WTC11 (cell line): Measurements from ENCODE around the gene UBXN6. TPM values are rescaled to one million over a fixed set of nuclear protein-coding genes. Genes with fewer than 3 reads are reported as not detected.

Experiments used
- ATAC-seq: fragments of 200-7000 bp; cut with Tn5 transposase; 2 replicates; pipeline ENCODE4 v1.10.0; 2021; ENCODE audit warnings: mild to moderate bottlenecking, moderate library complexity
- CTCF ChIA-PET: fragments of 300-600 bp; sonication (Branson Sonifier 250); formaldehyde crosslinking; loops from one replicate; lab custom pipeline; 2021; ENCODE audit warnings: antibody characterized with exemption; lab: Charles Lee
- POLR2A ChIA-PET: fragments of 350-600 bp; sonication (Branson Sonifier 250); formaldehyde crosslinking; loops from one replicate; lab custom pipeline; 2021; ENCODE audit warnings: antibody characterized with exemption; lab: Charles Lee
- DNase-seq: peaks from one replicate; pipeline ENCODE4 v3.0.0; 2021; ENCODE audit warnings: low spot score
- H3K27ac Mint-ChIP-seq: 2 replicates; pipeline ENCODE4 v1.8.0; 2021; ENCODE audit warnings: mixed read lengths
- H3K27me3 Mint-ChIP-seq: 2 replicates; pipeline ENCODE4 v1.8.0; 2021; ENCODE audit warnings: low read depth, mild to moderate bottlenecking, moderate library complexity, mixed read lengths
- H3K36me3 Mint-ChIP-seq: 2 replicates; pipeline ENCODE4 v1.8.0; 2021; ENCODE audit warnings: mixed read lengths
- H3K4me1 Mint-ChIP-seq: 2 replicates; pipeline ENCODE4 v1.8.0; 2022; ENCODE audit warnings: mixed read lengths
- H3K4me3 Mint-ChIP-seq: 2 replicates; pipeline ENCODE4 v1.8.0; 2021; ENCODE audit warnings: mild to moderate bottlenecking, moderate library complexity, mixed read lengths
- H3K9me3 Mint-ChIP-seq: 2 replicates; pipeline ENCODE4 v1.8.0; 2021; ENCODE audit warnings: mixed read lengths
- CBFB ChIP-seq: sonication (generic); formaldehyde crosslinking; IDR thresholded peaks from 2 replicates; pipeline ENCODE4 v1.8.1; 2022; ENCODE audit warnings: mild to moderate bottlenecking, low read depth, missing genetic modification reagents
- CREB1 ChIP-seq: sonication (generic); formaldehyde crosslinking; IDR thresholded peaks from 2 replicates; pipeline ENCODE4 v1.8.0; 2023; ENCODE audit warnings: mild to moderate bottlenecking, missing genetic modification reagents
- ELF4 ChIP-seq: sonication (generic); formaldehyde crosslinking; IDR thresholded peaks from 2 replicates; pipeline ENCODE4 v1.8.1; 2022; ENCODE audit warnings: low read depth, mild to moderate bottlenecking, moderate library complexity, missing genetic modification reagents
- EMX1 ChIP-seq: fragments of 250-450 bp; sonication (Bioruptor Pico); IDR thresholded peaks from 2 replicates; pipeline ENCODE4 v1.8.0; 2021; ENCODE audit warnings: mild to moderate bottlenecking
- ETV6 ChIP-seq: sonication (generic); formaldehyde crosslinking; IDR thresholded peaks from 2 replicates; pipeline ENCODE4 v1.8.1; 2022; ENCODE audit warnings: mild to moderate bottlenecking, missing genetic modification reagents
- HMGA2 ChIP-seq: fragments of 250-450 bp; sonication (Bioruptor Pico); IDR thresholded peaks from 2 replicates; pipeline ENCODE4 v1.4.0; 2021; ENCODE audit warnings: mild to moderate bottlenecking, moderate library complexity
- JAZF1 ChIP-seq: fragments of 250-450 bp; sonication (Bioruptor Pico); IDR thresholded peaks from 2 replicates; pipeline ENCODE4 v1.9.0; 2021; ENCODE audit warnings: moderate library complexity, mild to moderate bottlenecking, inconsistent platforms
- NFE2L1 ChIP-seq: sonication (generic); formaldehyde crosslinking; IDR thresholded peaks from 2 replicates; pipeline ENCODE4 v1.8.1; 2023; ENCODE audit warnings: missing genetic modification reagents
- OVOL2 ChIP-seq: fragments of 250-450 bp; sonication (Bioruptor Pico); IDR thresholded peaks from 2 replicates; pipeline ENCODE4 v1.9.0; 2021; ENCODE audit warnings: mild to moderate bottlenecking, borderline replicate concordance
- PRRX2 ChIP-seq: fragments of 250-450 bp; sonication (Bioruptor Pico); IDR thresholded peaks from 2 replicates; pipeline ENCODE4 v1.8.0; 2021; ENCODE audit warnings: mild to moderate bottlenecking
- RELA ChIP-seq: sonication (generic); formaldehyde crosslinking; IDR thresholded peaks from 2 replicates; pipeline ENCODE4 v1.8.1; 2022; ENCODE audit warnings: missing genetic modification reagents, mild to moderate bottlenecking, borderline replicate concordance
- ZNF138 ChIP-seq: sonication (generic); formaldehyde crosslinking; conservative IDR thresholded peaks from 2 replicates; pipeline ENCODE4 v1.8.1; 2022; ENCODE audit warnings: mild to moderate bottlenecking, moderate library complexity, missing genetic modification reagents
- ZNF232 ChIP-seq: sonication (generic); formaldehyde crosslinking; IDR thresholded peaks from 2 replicates; pipeline ENCODE4 v1.8.0; 2022; ENCODE audit warnings: mild to moderate bottlenecking, missing genetic modification reagents
- ZNF423 ChIP-seq: fragments of 250-450 bp; sonication (Bioruptor Pico); IDR thresholded peaks from 2 replicates; pipeline ENCODE4 v2.1.2; 2022; ENCODE audit warnings: mild to moderate bottlenecking, moderate library complexity
- total RNA-seq: library from RNA; stranded (reverse); gene quantifications from 3 replicates; pipeline ENCODE4 v1.2.3, GENCODE V29; 2021
- TF ChIP-seq, protein P1 (sequence below): sonication (generic); formaldehyde crosslinking; IDR thresholded peaks from 2 replicates; pipeline ENCODE4 v1.8.1; 2022; ENCODE audit warnings: mild to moderate bottlenecking, missing genetic modification reagents, moderate library complexity, borderline replicate concordance
- TF ChIP-seq, protein P2 (sequence below): sonication (generic); formaldehyde crosslinking; IDR thresholded peaks from 2 replicates; pipeline ENCODE4 v1.8.1; 2023; ENCODE audit warnings: mild to moderate bottlenecking, missing genetic modification reagents
- TF ChIP-seq, protein P3 (sequence below): sonication (generic); formaldehyde crosslinking; IDR thresholded peaks from 2 replicates; pipeline ENCODE4 v1.8.1; 2023; ENCODE audit warnings: mild to moderate bottlenecking, missing genetic modification reagents, moderate library complexity
- TF ChIP-seq, protein P4 (sequence below): sonication (generic); formaldehyde crosslinking; IDR thresholded peaks from 2 replicates; pipeline ENCODE4 v1.8.1; 2023; ENCODE audit warnings: mild to moderate bottlenecking, missing genetic modification reagents, moderate library complexity
- TF ChIP-seq, protein P5 (sequence below): sonication (generic); formaldehyde crosslinking; IDR thresholded peaks from 2 replicates; pipeline ENCODE4 v1.8.0; 2022; ENCODE audit warnings: mild to moderate bottlenecking, missing genetic modification reagents
- TF ChIP-seq, protein P6 (sequence below): fragments of 250-450 bp; sonication (Bioruptor Pico); IDR thresholded peaks from 2 replicates; pipeline ENCODE4 v1.9.0; 2021; ENCODE audit warnings: mild to moderate bottlenecking
- TF ChIP-seq, protein P7 (sequence below): sonication (generic); formaldehyde crosslinking; IDR thresholded peaks from 2 replicates; pipeline ENCODE4 v1.8.0; 2022; ENCODE audit warnings: missing genetic modification reagents

The UBXN6 gene
- total RNA-seq, 1 experiment from 2014 or later, result 34.8 TPM

DNA sequence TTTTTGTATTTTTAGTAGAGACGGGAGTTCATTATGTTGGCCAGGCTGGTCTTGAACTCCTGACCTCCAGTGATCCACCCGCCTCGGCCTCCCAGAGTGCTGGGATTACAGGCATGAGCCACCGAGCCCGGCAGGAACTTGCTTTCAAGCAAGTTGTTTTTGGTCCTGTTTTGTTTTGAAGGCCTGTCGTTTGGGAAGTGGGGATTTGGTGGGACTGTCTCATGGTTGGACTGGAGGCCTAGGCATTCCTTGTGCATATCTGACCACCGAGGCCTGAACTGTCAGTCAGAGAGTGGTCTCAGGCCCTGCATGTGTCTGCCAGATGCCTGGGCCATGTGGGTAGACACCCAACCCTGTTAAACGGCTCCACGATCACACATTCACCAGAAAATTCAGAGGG is 26.3 kb downstream of the UBXN6 start:
- no peaks in the 10 kb centered on the region for H3K4me1 Mint-ChIP-seq
- ChIA-PET CTCF (no interaction called here), POLR2A (no interaction called here)

DNA sequence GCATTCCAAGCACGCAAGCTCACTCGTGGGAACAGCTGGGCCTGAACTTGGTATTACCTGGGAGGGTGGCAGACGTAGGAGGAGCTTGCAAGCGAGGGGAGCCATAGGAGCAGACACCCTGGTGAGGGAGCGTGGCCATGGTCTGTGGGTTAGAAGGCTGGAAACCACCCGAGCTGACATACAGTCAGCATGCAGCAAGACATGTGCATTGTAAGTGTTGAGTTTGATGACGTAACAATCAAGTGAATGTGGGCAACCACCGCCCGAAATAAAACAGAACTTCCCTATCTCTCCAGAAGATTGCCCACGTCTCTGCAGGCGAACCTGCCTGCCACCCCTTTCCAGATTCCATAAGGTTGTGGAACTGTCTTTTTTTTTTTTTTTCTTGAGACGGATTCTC is 26.8 kb downstream of the UBXN6 start:
- CTCF ChIA-PET, result no interaction called here
- no peak overlapping the region for H3K4me3 Mint-ChIP-seq
- peaks cover 84% of the 10 kb centered on the region for H3K36me3 Mint-ChIP-seq
- no peak overlapping the region for H3K27ac Mint-ChIP-seq
- no peaks in the 10 kb centered on the region for H3K4me1 Mint-ChIP-seq
- no peaks in the 10 kb centered on the region for H3K9me3 Mint-ChIP-seq
- DNase-seq, result no peak
- POLR2A ChIA-PET, result no interaction called here
- no peak for ATAC-seq
- TF ChIP-seq ELF4 (CRISPR knock-in tag) (no peak), PRRX2 (CRISPR knock-in tag) (no peak), JAZF1 (CRISPR knock-in tag) (no peak)
- TF ChIP-seq, protein P1, sequence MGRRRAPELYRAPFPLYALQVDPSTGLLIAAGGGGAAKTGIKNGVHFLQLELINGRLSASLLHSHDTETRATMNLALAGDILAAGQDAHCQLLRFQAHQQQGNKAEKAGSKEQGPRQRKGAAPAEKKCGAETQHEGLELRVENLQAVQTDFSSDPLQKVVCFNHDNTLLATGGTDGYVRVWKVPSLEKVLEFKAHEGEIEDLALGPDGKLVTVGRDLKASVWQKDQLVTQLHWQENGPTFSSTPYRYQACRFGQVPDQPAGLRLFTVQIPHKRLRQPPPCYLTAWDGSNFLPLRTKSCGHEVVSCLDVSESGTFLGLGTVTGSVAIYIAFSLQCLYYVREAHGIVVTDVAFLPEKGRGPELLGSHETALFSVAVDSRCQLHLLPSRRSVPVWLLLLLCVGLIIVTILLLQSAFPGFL (CRISPR knock-in tag), result no peak
- TF ChIP-seq, protein P2, sequence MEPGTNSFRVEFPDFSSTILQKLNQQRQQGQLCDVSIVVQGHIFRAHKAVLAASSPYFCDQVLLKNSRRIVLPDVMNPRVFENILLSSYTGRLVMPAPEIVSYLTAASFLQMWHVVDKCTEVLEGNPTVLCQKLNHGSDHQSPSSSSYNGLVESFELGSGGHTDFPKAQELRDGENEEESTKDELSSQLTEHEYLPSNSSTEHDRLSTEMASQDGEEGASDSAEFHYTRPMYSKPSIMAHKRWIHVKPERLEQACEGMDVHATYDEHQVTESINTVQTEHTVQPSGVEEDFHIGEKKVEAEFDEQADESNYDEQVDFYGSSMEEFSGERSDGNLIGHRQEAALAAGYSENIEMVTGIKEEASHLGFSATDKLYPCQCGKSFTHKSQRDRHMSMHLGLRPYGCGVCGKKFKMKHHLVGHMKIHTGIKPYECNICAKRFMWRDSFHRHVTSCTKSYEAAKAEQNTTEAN (CRISPR knock-in tag), result no peak
- TF ChIP-seq, protein P3, sequence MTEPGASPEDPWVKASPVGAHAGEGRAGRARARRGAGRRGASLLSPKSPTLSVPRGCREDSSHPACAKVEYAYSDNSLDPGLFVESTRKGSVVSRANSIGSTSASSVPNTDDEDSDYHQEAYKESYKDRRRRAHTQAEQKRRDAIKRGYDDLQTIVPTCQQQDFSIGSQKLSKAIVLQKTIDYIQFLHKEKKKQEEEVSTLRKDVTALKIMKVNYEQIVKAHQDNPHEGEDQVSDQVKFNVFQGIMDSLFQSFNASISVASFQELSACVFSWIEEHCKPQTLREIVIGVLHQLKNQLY (CRISPR knock-in tag), result no peak
- no peaks in the 10 kb centered on the region for H3K27me3 Mint-ChIP-seq

More for the DNA sequence above, 26.3 kb downstream of the UBXN6 start:
- no peak for ATAC-seq
- Mint-ChIP-seq H3K9me3 (no peaks in the 10 kb centered on the region), H3K36me3 (peaks cover 79% of the 10 kb centered on the region), H3K4me3 (no peak overlapping the region), H3K27me3 (no peaks in the 10 kb centered on the region), H3K27ac (no peak overlapping the region)
- no peak for DNase-seq
- TF ChIP-seq HMGA2 (CRISPR knock-in tag) (no peak), ZNF138 (CRISPR knock-in tag) (no peak), CBFB (no peak), EMX1 (CRISPR knock-in tag) (no peak), NFE2L1 (CRISPR knock-in tag) (no peak)

DNA sequence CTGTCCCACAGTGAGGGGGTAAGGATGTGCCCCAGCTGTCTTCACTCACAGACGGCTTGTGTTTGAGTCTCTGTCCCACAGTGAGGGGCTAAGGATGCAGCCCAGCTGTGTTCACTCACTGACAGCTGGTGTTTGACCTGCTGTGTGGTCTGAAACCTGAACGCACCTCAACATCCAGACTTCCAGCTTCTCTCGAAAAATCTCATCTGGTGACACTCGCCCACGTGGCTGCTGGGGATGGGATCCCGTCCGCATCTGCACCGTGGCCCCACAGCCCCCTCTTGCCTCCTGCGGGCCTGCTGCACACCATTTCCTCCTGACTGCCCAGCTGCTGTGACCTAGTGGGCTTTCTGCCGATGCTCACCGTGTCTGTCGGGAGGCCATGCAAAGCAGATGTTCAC is 27.8 kb downstream of the UBXN6 start:
- Mint-ChIP-seq H3K36me3 (peaks cover 80% of the 10 kb centered on the region), H3K27ac (no peak overlapping the region), H3K9me3 (no peaks in the 10 kb centered on the region), H3K27me3 (no peaks in the 10 kb centered on the region), H3K4me3 (no peak overlapping the region), H3K4me1 (no peaks in the 10 kb centered on the region)
- DNase-seq, result no peak
- CTCF ChIA-PET, result no interaction called here
- POLR2A ChIA-PET, result no interaction called here
- ATAC-seq, result no peak
- TF ChIP-seq, protein P2 (CRISPR knock-in tag), result no peak
- no peak for TF ChIP-seq RELA (CRISPR knock-in tag)
- TF ChIP-seq, protein P4, sequence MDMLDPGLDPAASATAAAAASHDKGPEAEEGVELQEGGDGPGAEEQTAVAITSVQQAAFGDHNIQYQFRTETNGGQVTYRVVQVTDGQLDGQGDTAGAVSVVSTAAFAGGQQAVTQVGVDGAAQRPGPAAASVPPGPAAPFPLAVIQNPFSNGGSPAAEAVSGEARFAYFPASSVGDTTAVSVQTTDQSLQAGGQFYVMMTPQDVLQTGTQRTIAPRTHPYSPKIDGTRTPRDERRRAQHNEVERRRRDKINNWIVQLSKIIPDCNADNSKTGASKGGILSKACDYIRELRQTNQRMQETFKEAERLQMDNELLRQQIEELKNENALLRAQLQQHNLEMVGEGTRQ (CRISPR knock-in tag), result no peak
- TF ChIP-seq, protein P5, sequence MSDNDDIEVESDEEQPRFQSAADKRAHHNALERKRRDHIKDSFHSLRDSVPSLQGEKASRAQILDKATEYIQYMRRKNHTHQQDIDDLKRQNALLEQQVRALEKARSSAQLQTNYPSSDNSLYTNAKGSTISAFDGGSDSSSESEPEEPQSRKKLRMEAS (CRISPR knock-in tag), result no peak
- TF ChIP-seq OVOL2 (CRISPR knock-in tag), result no peak
- TF ChIP-seq ZNF232 (CRISPR knock-in tag), result no peak
- TF ChIP-seq, protein P6, sequence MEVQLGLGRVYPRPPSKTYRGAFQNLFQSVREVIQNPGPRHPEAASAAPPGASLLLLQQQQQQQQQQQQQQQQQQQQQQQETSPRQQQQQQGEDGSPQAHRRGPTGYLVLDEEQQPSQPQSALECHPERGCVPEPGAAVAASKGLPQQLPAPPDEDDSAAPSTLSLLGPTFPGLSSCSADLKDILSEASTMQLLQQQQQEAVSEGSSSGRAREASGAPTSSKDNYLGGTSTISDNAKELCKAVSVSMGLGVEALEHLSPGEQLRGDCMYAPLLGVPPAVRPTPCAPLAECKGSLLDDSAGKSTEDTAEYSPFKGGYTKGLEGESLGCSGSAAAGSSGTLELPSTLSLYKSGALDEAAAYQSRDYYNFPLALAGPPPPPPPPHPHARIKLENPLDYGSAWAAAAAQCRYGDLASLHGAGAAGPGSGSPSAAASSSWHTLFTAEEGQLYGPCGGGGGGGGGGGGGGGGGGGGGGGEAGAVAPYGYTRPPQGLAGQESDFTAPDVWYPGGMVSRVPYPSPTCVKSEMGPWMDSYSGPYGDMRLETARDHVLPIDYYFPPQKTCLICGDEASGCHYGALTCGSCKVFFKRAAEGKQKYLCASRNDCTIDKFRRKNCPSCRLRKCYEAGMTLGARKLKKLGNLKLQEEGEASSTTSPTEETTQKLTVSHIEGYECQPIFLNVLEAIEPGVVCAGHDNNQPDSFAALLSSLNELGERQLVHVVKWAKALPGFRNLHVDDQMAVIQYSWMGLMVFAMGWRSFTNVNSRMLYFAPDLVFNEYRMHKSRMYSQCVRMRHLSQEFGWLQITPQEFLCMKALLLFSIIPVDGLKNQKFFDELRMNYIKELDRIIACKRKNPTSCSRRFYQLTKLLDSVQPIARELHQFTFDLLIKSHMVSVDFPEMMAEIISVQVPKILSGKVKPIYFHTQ, result no peak
- no peak for TF ChIP-seq ETV6 (CRISPR knock-in tag)
- no peak for TF ChIP-seq CREB1
- no peak for TF ChIP-seq ZNF423 (CRISPR knock-in tag)
- TF ChIP-seq, protein P7, sequence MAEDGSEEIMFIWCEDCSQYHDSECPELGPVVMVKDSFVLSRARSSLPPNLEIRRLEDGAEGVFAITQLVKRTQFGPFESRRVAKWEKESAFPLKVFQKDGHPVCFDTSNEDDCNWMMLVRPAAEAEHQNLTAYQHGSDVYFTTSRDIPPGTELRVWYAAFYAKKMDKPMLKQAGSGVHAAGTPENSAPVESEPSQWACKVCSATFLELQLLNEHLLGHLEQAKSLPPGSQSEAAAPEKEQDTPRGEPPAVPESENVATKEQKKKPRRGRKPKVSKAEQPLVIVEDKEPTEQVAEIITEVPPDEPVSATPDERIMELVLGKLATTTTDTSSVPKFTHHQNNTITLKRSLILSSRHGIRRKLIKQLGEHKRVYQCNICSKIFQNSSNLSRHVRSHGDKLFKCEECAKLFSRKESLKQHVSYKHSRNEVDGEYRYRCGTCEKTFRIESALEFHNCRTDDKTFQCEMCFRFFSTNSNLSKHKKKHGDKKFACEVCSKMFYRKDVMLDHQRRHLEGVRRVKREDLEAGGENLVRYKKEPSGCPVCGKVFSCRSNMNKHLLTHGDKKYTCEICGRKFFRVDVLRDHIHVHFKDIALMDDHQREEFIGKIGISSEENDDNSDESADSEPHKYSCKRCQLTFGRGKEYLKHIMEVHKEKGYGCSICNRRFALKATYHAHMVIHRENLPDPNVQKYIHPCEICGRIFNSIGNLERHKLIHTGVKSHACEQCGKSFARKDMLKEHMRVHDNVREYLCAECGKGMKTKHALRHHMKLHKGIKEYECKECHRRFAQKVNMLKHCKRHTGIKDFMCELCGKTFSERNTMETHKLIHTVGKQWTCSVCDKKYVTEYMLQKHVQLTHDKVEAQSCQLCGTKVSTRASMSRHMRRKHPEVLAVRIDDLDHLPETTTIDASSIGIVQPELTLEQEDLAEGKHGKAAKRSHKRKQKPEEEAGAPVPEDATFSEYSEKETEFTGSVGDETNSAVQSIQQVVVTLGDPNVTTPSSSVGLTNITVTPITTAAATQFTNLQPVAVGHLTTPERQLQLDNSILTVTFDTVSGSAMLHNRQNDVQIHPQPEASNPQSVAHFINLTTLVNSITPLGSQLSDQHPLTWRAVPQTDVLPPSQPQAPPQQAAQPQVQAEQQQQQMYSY (CRISPR knock-in tag), result no peak
